ENCODE measurements around the gene AANAT. TPM values are rescaled to one million over a fixed set of nuclear protein-coding genes. Genes with fewer than 3 reads are reported as not detected.

AANAT gene
- total RNA-seq, result not detected

- Histone ChIP-seq H3K36me3 (peaks cover 18% of the 10 kb centered on the region), H3K4me3 (no peak within 1 kb of the TSS), H3K27ac (no peak within 1 kb of the TSS), H3K9me3 (no peaks in the 10 kb centered on the region), H3K4me1 (no peaks in the 10 kb centered on the region), H3K27me3 (no peaks in the 10 kb centered on the region)
- WGBS, result 44% methylated on average over 5 of the region's 11 CpGs
- no peak for DNase-seq (ENCODE audit: low spot score in 2 of 2)
- TF ChIP-seq POLR2AphosphoS5 (IDR thresholded peaks at IDR 0.05), result no peak
- TF ChIP-seq POLR2A (IDR thresholded peaks at IDR 0.05), result no peak
- no peak for TF ChIP-seq EP300 (IDR thresholded peaks at IDR 0.05)
- no peak for TF ChIP-seq CTCF (IDR thresholded peaks at IDR 0.05)
These were observed at the start of gene AANAT for GRCh38 chr17:76467366-76467765. TSS of gene AANAT (plus strand) at chr17:76467603. CDS start at chr17:76468747, 1,144 bp downstream.

DNA sequence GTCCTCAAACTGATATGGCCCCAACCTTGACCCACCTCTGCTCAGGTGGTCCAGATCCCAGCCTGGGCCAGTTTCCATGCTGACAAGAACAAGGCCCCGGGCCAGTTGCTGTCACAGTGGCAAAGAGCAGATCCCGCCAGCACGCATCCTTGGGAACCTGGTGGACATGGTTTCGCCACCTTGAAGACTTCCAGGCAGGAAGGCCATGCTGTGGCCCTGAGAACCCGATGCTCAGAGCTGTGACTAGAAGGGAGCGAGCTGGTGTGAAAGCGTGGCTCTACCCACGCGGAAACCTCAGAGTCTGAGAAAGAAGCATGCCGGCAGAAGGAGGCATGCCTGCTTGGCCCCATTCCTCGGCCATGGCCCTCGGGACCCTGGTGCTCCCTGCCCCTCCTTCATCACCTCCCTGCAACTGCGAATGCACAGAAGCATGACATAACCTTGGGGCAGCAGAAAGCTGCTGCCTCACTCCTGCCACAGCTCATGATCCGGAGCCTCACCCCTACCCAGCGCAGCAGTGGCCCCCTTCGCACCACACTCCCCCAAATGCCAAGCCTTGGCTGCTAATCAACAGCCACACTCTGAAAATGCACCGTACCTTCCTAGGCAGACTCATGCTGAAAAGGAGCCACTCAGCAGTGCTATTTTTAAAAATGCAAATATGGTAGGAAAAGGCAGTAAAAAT, 47.7 kb upstream of the AANAT start:
- TF ChIP-seq CTCF (IDR thresholded peaks at IDR 0.05), result no peak
- TF ChIP-seq POLR2A (IDR thresholded peaks at IDR 0.05), result no peak
- TF ChIP-seq EP300 (IDR thresholded peaks at IDR 0.05), result no peak
- TF ChIP-seq POLR2AphosphoS5 (IDR thresholded peaks at IDR 0.05), result no peak
- WGBS, result 56% methylated on average over 3 of the region's 17 CpGs
- H3K27ac ChIP-seq, result no peak overlapping the region
- peaks cover 6% of the 10 kb centered on the region for H3K4me1 ChIP-seq
- no peaks in the 10 kb centered on the region for H3K9me3 ChIP-seq
- no peak overlapping the region for H3K4me3 ChIP-seq
- DNase-seq (ENCODE audit: low spot score in 2 of 2), result no peak
- no peaks in the 10 kb centered on the region for H3K36me3 ChIP-seq
- H3K27me3 ChIP-seq, result no peaks in the 10 kb centered on the region

GRCh38 chr17:76420356-76421043, 46.9 kb upstream of the AANAT start:
- peaks cover 4% of the 10 kb centered on the region for H3K4me1 ChIP-seq
- TF ChIP-seq CTCF (IDR thresholded peaks at IDR 0.05) (no peak), POLR2A (IDR thresholded peaks at IDR 0.05) (no peak), POLR2AphosphoS5 (IDR thresholded peaks at IDR 0.05) (no peak), EP300 (IDR thresholded peaks at IDR 0.05) (no peak)
- 81% methylated on average over 10 of the region's 10 CpGs for WGBS
- no peaks in the 10 kb centered on the region for H3K9me3 ChIP-seq
- H3K4me3 ChIP-seq, result no peak overlapping the region
- H3K27ac ChIP-seq, result no peak overlapping the region
- no peaks in the 10 kb centered on the region for H3K36me3 ChIP-seq
- DNase-seq (ENCODE audit: low spot score in 2 of 2), result no peak
- H3K27me3 ChIP-seq, result no peaks in the 10 kb centered on the region

GRCh38 chr17:76421044-76421407, 46.4 kb upstream of the AANAT start:
- no peak overlapping the region for H3K4me3 ChIP-seq
- no peaks in the 10 kb centered on the region for H3K27me3 ChIP-seq
- no peaks in the 10 kb centered on the region for H3K36me3 ChIP-seq
- peaks cover 4% of the 10 kb centered on the region for H3K4me1 ChIP-seq
- WGBS, result 51% methylated on average over 7 of the region's 7 CpGs
- no peaks in the 10 kb centered on the region for H3K9me3 ChIP-seq
- TF ChIP-seq POLR2A (IDR thresholded peaks at IDR 0.05) (no peak), EP300 (IDR thresholded peaks at IDR 0.05) (no peak), CTCF (IDR thresholded peaks at IDR 0.05) (no peak), POLR2AphosphoS5 (IDR thresholded peaks at IDR 0.05) (no peak)
- DNase-seq (ENCODE audit: low spot score in 2 of 2), result no peak
- H3K27ac ChIP-seq, result no peak overlapping the region

- H3K9me3 ChIP-seq, result no peaks in the 10 kb centered on the region
These were observed 45.0 kb upstream of the AANAT start for GRCh38 chr17:76422406-76422805.

More at GRCh38 chr17:76422406-76422805, 45.0 kb upstream of the AANAT start:
- DNase-seq (ENCODE audit: low spot score in 2 of 2), result no peak
- Histone ChIP-seq H3K27me3 (no peaks in the 10 kb centered on the region), H3K36me3 (no peaks in the 10 kb centered on the region), H3K4me3 (no peak overlapping the region), H3K27ac (no peak overlapping the region), H3K4me1 (peaks cover 4% of the 10 kb centered on the region)
- 99% methylated on average over 8 of the region's 8 CpGs for WGBS
- TF ChIP-seq EP300 (IDR thresholded peaks at IDR 0.05) (no peak), POLR2A (IDR thresholded peaks at IDR 0.05) (no peak), CTCF (IDR thresholded peaks at IDR 0.05) (no peak), POLR2AphosphoS5 (IDR thresholded peaks at IDR 0.05) (no peak)
